ENCODE results near the gene TMEM247. TPM values are rescaled to one million over a fixed set of nuclear protein-coding genes. Genes with fewer than 3 reads are reported as not detected.

Gene TMEM247
- total RNA-seq, 4 donors from 2014 or later = not detected

DNA sequence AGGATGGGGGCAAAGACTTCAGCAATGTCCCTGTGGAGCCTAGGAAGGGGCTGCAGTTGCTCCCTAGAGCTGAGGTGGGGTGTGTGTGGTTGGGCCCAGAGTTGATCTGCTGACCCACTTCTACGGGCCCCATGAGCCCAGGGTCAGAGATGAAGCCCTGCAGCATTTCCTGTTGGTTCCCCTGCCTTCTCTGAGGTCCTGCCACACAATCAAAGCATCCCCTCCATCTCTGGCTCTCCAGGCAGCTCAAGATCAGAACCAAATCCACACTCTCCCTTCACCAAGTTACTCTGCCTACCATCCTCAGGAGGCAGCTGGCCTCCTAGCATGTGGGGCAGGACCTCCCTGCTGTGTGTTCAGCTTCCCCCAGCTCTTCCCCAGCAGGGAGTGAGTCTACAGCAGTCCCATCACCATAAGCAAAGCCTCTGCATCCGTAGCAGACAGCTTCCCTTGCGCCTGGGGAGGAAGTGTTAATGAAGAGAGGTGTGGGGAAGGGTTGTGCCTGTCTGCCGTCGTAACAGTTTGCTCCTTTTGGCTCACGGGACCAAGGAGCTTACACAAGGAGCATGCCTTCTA lies 26.9 kb downstream of the TMEM247 start:
- no peaks in the 10 kb centered on the region for H3K9me3 ChIP-seq
- no peak for ATAC-seq
- no peaks in the 10 kb centered on the region for H3K36me3 ChIP-seq
- H3K27ac ChIP-seq = no peak overlapping the region
- no peaks in the 10 kb centered on the region for H3K27me3 ChIP-seq
- TF ChIP-seq, protein P1, sequence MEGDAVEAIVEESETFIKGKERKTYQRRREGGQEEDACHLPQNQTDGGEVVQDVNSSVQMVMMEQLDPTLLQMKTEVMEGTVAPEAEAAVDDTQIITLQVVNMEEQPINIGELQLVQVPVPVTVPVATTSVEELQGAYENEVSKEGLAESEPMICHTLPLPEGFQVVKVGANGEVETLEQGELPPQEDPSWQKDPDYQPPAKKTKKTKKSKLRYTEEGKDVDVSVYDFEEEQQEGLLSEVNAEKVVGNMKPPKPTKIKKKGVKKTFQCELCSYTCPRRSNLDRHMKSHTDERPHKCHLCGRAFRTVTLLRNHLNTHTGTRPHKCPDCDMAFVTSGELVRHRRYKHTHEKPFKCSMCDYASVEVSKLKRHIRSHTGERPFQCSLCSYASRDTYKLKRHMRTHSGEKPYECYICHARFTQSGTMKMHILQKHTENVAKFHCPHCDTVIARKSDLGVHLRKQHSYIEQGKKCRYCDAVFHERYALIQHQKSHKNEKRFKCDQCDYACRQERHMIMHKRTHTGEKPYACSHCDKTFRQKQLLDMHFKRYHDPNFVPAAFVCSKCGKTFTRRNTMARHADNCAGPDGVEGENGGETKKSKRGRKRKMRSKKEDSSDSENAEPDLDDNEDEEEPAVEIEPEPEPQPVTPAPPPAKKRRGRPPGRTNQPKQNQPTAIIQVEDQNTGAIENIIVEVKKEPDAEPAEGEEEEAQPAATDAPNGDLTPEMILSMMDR (IDR thresholded peaks at IDR 0.05) = no peak
- TF ChIP-seq POLR2A (IDR thresholded peaks at IDR 0.05) = no peak
- TF ChIP-seq POLR2AphosphoS5 (IDR thresholded peaks at IDR 0.05) = no peak
- TF ChIP-seq EP300 (IDR thresholded peaks at IDR 0.05) = no peak
- no peaks in the 10 kb centered on the region for H3K4me1 ChIP-seq
- WGBS, 2 donors (ENCODE audit: low coverage in 1 of 2) = 33% methylated on average over 2 of the region's 6 CpGs; no CpG with 5 or more reads in 1 of the 2 donors
- H3K4me3 ChIP-seq = no peak overlapping the region

GRCh38 chr2:46508312-46508711 lies 28.9 kb downstream of the TMEM247 start:
- Histone ChIP-seq H3K4me1 (no peaks in the 10 kb centered on the region), H3K27me3 (no peaks in the 10 kb centered on the region), H3K4me3 (no peak overlapping the region), H3K9me3 (no peaks in the 10 kb centered on the region), H3K36me3 (no peaks in the 10 kb centered on the region), H3K27ac (no peak overlapping the region)
- WGBS, 2 donors (ENCODE audit: low coverage in 1 of 2) = 96% methylated on average over 3 of the region's 3 CpGs; no CpG with 5 or more reads in 1 of the 2 donors
- no peak for TF ChIP-seq POLR2AphosphoS5 (IDR thresholded peaks at IDR 0.05)
- TF ChIP-seq POLR2A (IDR thresholded peaks at IDR 0.05) = no peak
- TF ChIP-seq EP300 (IDR thresholded peaks at IDR 0.05) = no peak
- TF ChIP-seq, protein P1 (IDR thresholded peaks at IDR 0.05) = no peak
- no peak for ATAC-seq

DNA sequence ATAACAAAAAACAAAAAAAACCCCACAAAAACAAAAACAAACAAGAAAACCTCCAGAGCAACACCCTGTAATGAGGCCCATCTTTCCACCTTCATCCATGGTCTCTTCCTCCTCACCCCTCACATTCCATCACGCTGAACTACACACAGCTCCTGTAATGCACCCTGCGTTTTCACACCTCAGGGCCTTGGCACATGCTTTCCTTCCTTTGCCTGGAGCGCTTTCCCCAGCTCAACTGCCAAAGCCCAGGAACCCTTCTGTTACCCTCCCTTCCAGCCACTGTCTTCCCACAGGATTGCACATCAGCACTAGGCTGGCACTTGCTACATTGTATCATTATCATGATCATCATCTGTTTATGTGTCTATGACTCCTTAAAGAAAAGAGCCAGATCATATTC lies 29.4 kb downstream of the TMEM247 start:
- H3K9me3 ChIP-seq = no peaks in the 10 kb centered on the region
- no peaks in the 10 kb centered on the region for H3K36me3 ChIP-seq
- no peak for ATAC-seq
- H3K27me3 ChIP-seq = no peaks in the 10 kb centered on the region
- no peak overlapping the region for H3K27ac ChIP-seq
- H3K4me3 ChIP-seq = no peak overlapping the region
- WGBS, 2 donors (ENCODE audit: low coverage in 1 of 2) = 92 to 93% methylated on average over 3 of the region's 3 CpGs
- TF ChIP-seq POLR2AphosphoS5 (IDR thresholded peaks at IDR 0.05) (no peak), EP300 (IDR thresholded peaks at IDR 0.05) (no peak), POLR2A (IDR thresholded peaks at IDR 0.05) (no peak)
- TF ChIP-seq, protein P1 (IDR thresholded peaks at IDR 0.05) = no peak
- H3K4me1 ChIP-seq = no peaks in the 10 kb centered on the region

DNA sequence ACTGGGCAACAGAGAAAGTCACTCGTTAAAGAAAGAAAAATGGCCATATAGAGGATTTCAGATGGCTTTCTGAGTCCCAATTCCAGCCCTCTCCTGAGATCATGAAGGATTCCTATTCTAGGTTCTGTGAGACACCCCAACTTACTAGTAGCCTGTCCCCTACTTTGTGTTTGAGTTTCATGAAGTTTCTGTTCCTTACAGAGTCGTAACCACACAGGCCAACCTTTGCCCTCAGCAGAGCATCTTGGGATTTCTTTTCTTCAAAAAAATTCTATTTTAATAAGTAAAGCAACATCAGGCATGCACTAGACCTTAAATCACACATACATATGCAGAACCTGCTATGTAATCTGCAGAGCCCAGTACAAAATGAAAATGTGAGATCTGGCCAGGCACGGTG lies 30.4 kb downstream of the TMEM247 start:
- no peaks in the 10 kb centered on the region for H3K27me3 ChIP-seq
- ATAC-seq = no peak
- H3K9me3 ChIP-seq = peaks cover 0 to 4% (median 0%) of the 10 kb centered on the region in 3 donors
- H3K4me3 ChIP-seq = no peak overlapping the region
- no peaks in the 10 kb centered on the region for H3K4me1 ChIP-seq
- no peaks in the 10 kb centered on the region for H3K36me3 ChIP-seq
- WGBS, 2 donors (ENCODE audit: low coverage in 1 of 2) = 91 to 100% methylated on average over 3 of the region's 3 CpGs
- TF ChIP-seq EP300 (IDR thresholded peaks at IDR 0.05) = no peak
- no peak for TF ChIP-seq POLR2AphosphoS5 (IDR thresholded peaks at IDR 0.05)
- no peak for TF ChIP-seq POLR2A (IDR thresholded peaks at IDR 0.05)
- TF ChIP-seq, protein P1 (IDR thresholded peaks at IDR 0.05) = no peak
- no peak overlapping the region for H3K27ac ChIP-seq

DNA sequence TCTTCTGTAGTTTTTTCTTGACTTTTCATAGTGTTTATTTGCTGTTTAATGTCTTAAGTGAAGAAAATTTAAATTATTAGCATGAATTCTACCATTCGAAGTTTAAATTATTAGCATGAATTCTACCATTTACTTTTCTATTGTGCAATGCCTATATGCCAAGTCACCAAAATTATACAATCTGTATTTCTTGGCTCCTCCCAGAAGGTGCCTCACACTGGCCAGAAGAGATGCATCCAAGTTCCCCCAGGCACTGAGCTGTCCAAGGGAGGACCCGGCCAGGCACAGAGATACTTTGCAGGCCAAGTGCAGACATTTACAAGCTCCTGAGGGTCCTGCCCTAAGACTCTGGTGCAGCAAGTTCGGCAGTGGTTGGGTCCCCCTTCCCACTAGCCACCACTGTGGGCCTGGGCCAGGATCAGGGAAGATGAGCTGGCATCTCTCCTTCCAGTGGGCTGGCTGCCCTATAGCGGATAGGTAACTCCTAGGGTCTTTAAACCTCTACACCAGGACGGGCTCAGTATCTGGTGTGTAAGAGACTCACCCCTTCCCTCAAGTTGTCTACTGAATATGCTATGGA lies 31.3 kb downstream of the TMEM247 start:
- Histone ChIP-seq H3K36me3 (no peaks in the 10 kb centered on the region), H3K27me3 (no peaks in the 10 kb centered on the region), H3K27ac (no peak overlapping the region), H3K9me3 (peaks cover 0 to 10% (median 0%) of the 10 kb centered on the region in 3 donors), H3K4me3 (no peak overlapping the region), H3K4me1 (no peaks in the 10 kb centered on the region)
- TF ChIP-seq POLR2AphosphoS5 (IDR thresholded peaks at IDR 0.05) (no peak), POLR2A (IDR thresholded peaks at IDR 0.05) (no peak), EP300 (IDR thresholded peaks at IDR 0.05) (no peak)
- TF ChIP-seq, protein P1 (IDR thresholded peaks at IDR 0.05) = no peak
- ATAC-seq = no peak
- 90 to 93% methylated on average over 1 to 2 of the region's 5 CpGs for WGBS, 2 donors (ENCODE audit: low coverage in 1 of 2)
